GM18505 (cell line): ENCODE results near the gene SLC30A1.

Experiments
- ATAC-seq: cut with Tn5 transposase; IDR thresholded peaks from one replicate; pipeline ENCODE4 v1.9.1; 2021; ENCODE audit not compliant: unreplicated experiment
- POLR2A ChIP-seq: IDR thresholded peaks from 4 replicates; pipeline ENCODE4 v1.6.1; 2011; ENCODE audit warnings: borderline replicate concordance; ENCODE audit not compliant: insufficient read depth, insufficient read length; ENCODE audit errors: extremely low read depth

The SLC30A1 gene

DNA sequence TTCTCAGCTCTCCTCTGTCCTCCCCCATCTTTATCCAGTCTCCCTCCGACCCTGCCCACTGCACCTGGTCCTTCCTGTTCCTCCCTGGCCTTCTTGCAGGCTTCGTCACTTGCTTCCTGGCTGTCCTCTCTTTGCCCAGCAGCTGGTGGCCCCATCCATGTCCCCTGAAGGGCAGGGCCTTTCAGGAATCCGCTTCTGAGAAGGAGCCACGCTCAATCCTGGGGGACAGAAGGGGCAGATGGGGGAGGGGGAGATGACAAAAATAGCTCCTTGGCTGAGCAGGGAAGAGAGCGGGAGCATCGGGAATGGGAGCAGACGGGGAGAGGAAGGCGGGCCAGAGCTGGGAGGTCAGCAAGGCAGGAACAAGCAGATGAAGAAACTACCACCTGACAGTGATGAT, 40.7 kb downstream of the SLC30A1 start:
- TF ChIP-seq POLR2A = no peak
- no peak for ATAC-seq

GRCh38 chr1:211537253-211537652, 41.7 kb downstream of the SLC30A1 start:
- TF ChIP-seq POLR2A = no peak
- ATAC-seq = no peak

DNA sequence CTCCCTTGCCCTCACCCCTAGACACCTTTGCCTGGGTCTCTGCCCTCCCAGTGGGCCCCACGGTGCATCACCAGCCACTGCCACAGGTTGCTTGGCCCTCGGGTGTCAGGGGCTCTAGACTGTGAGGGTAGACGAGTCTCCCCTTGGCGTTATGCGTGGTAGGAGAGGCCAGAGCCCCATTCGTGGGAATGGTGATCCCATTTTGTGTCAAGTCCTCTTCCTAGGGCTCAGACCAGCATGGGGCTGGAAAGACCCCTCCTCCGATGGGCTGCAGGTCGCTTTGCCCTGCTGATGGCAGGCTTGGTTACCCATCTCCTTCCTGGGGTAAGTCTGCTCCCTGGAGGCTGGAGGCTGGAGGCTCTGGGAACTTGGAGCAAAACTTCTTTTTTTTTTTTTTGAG, 42.4 kb downstream of the SLC30A1 start:
- ATAC-seq = no peak
- TF ChIP-seq POLR2A = no peak

DNA sequence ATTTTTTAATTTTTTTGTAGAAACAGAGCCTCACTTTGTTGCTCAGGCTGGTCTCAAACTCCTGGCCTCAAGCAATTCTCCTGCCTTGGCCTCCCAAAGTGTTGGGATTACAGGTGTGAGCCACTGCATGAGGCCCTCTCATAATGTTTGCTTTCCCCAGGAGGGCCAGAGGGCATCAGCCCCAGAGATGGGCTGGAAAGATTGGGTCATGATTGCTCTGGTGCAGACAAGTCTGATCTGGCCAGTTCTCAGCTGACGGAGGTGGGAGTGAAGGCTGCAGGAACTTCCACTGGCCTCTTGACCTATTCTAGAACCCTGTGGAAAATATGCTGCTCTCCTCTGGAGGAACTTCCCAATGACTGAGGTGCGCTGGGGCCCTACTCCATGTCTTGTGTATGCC, 43.6 kb downstream of the SLC30A1 start:
- TF ChIP-seq POLR2A = no peak
- no peak for ATAC-seq

GRCh38 chr1:211534545-211535291, 44.2 kb downstream of the SLC30A1 start:
- no peak for ATAC-seq
- no peak for TF ChIP-seq POLR2A

DNA sequence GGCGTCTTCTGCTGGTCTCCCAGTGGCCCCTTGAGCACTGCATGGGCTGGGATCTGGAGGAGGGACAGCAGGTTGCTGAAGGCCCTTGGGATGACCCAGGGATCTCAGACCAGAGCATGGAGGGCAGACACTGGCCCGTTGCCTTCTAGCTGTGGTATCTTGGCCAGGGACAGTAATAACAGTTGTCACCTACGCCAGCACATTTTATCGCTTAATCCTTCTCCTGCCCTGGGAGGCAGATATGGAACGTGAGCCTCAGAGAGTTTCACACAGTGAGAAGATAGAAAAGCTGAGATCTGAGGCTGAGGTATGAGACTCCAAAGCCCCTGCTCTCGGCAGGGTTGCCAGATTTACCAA, 46.9 kb downstream of the SLC30A1 start:
- no peak for ATAC-seq
- TF ChIP-seq POLR2A = no peak

GRCh38 chr1:211531194-211532087, 47.5 kb downstream of the SLC30A1 start:
- no peak for ATAC-seq
- TF ChIP-seq POLR2A = no peak

DNA sequence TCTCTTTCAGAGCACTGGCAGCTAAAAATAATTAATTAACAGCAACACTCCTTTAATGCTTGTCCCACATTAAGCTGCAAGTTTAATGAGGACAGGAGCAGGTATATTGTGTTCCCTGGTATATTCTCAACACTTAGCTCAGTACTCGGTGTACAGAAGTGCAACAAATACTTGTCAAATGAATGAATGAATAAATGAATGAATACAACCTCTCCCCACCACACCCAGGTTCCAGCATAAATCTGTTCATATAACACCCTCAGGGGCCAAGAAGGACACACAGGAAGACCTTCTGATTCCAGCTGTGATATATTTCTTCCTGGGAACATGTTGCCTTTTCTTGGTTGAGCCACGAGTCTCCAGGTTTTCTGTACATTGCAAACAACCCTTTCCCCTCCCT, 48.9 kb downstream of the SLC30A1 start:
- ATAC-seq = no peak
- no peak for TF ChIP-seq POLR2A

GRCh38 chr1:211529453-211529852, 49.5 kb downstream of the SLC30A1 start:
- TF ChIP-seq POLR2A = no peak
- no peak for ATAC-seq

DNA sequence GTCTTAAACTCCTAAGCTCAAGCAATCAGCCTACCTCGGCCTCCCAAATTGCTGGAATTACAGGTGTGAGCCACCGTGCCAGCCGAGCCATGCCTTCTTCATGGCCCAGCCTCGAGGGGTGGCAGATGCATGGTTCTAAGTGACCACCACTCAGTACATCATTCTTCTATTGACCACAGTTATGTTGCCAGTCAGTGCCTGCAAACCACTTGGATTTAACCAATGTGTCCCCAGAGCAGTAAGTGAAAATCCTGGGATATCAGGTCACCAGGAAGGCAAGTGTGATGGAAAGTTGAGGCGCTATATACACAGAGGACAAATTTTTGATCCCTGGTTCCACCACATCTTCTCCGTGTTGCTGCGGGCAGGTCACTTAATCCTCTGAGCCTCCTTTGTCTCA, 50.0 kb downstream of the SLC30A1 start:
- TF ChIP-seq POLR2A = no peak

GRCh38 chr1:211527888-211528287, 51.1 kb downstream of the SLC30A1 start:
- no peak for TF ChIP-seq POLR2A
- no peak for ATAC-seq

More for the DNA sequence above, 50.0 kb downstream of the SLC30A1 start:
- ATAC-seq = no peak

DNA sequence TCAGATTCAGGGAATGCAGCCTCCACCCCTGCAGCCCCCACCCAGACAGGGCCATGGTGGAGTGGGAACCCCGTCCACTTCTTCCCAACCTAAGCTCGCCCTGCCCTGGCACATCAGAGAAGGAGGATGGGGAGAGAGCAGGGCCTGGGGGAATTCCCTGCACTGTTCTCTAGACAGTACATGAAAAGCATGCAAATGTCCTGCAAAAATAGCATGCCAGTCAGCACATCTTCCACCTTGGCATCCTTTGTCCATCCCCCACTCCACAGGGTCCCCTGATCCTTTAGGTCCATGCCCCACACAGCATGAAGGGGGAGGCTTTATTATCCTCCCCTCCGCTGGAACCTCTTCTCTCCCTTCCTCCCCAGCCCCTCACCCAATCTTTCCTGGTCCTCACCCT, 52.0 kb downstream of the SLC30A1 start:
- ATAC-seq = peak; percentile 67
- no peak for TF ChIP-seq POLR2A

DNA sequence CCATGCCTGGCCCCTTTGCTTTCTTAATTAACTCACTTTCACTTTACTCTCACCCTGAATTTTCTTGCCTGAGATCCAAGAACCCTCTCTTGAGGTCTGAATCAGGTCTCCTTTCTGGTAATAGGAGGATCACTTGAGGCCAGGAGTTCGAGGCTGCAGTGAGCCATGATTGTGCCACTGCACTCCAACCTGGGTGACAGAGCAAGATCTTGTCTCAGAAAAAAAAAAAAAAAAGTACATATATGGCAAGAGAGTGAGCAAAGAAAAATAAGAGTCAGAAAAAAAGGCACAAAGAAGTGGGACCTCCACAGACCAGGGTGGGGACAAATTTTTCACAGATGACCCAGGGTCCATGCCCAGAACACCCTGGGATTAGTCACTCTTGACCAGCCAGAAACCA, 52.9 kb downstream of the SLC30A1 start:
- TF ChIP-seq POLR2A = no peak
- ATAC-seq = no peak
